Natural killer cell (primary cell): ENCODE measurements around the gene NOC3L. TPM values are rescaled to one million over a fixed set of nuclear protein-coding genes. Genes with fewer than 3 reads are reported as not detected.

Experiments used
- ATAC-seq, 3 donors: fragments of 150-1000 bp in 2 of 3; fragments of 200-7000 bp in 1 of 3; cut with Tn5 transposase; 1 replicate in 1 of 3; 2 replicates in 2 of 3; pipeline ENCODE4 v1.10.0; 2021; ENCODE audit warnings: mild to moderate bottlenecking in 2 of 3, moderate library complexity in 2 of 3
- DNase-seq, 2 donors: peaks; one replicate each; pipeline versions ENCODE4 v3.0.0 to v3.0.0-alpha.2; 2013 to 2021; ENCODE audit warnings: mixed read lengths in 1 of 2
- H3K27ac ChIP-seq: one replicate; pipeline ENCODE4 v1.5.1; 2013; ENCODE audit warnings: mild to moderate bottlenecking, low read length
- H3K27me3 ChIP-seq: one replicate; pipeline ENCODE4 v1.6.1; 2013; ENCODE audit warnings: low read length; ENCODE audit not compliant: control insufficient read depth, insufficient read depth
- H3K36me3 ChIP-seq: one replicate; pipeline ENCODE4 v1.6.1; 2013; ENCODE audit warnings: low read length; ENCODE audit not compliant: control insufficient read depth, insufficient read depth
- H3K4me1 ChIP-seq: one replicate; pipeline ENCODE4 v1.6.1; 2013; ENCODE audit warnings: low read length; ENCODE audit not compliant: control insufficient read depth, insufficient read depth
- H3K4me3 ChIP-seq: one replicate; pipeline ENCODE4 v1.5.1; 2013; ENCODE audit warnings: low read length
- H3K9me3 ChIP-seq: one replicate; pipeline ENCODE4 v1.6.1; 2013; ENCODE audit warnings: low read length; ENCODE audit not compliant: control insufficient read depth, insufficient read depth
- H3K27ac Mint-ChIP-seq, 2 donors: one replicate each; pipeline ENCODE4 v1.8.0; 2022; ENCODE audit warnings: mild to moderate bottlenecking in 2 of 2, mixed read lengths in 2 of 2, moderate library complexity in 1 of 2
- H3K27me3 Mint-ChIP-seq, 2 donors: one replicate each; pipeline ENCODE4 v1.8.0; 2022; ENCODE audit warnings: low read depth in 2 of 2, mixed read lengths in 2 of 2
- H3K36me3 Mint-ChIP-seq: one replicate; pipeline ENCODE4 v1.8.0; 2022; ENCODE audit warnings: mixed read lengths
- H3K4me1 Mint-ChIP-seq, 2 donors: one replicate each; pipeline ENCODE4 v1.8.0; 2022; ENCODE audit warnings: mixed read lengths in 2 of 2
- H3K4me3 Mint-ChIP-seq: one replicate; pipeline ENCODE4 v1.8.0; 2022; ENCODE audit warnings: mild to moderate bottlenecking, moderate library complexity, mixed read lengths
- H3K9me3 Mint-ChIP-seq, 2 donors: one replicate each; pipeline ENCODE4 v1.8.0; 2022; ENCODE audit warnings: mixed read lengths in 2 of 2
- CTCF ChIP-seq: fragments of 200-600 bp; IDR thresholded peaks from one replicate; pipeline ENCODE4 v1.8.0; 2022; ENCODE audit warnings: antibody characterized with exemption
- WGBS: methylation state at CpG from one replicate; pipeline ENCODE4 v1.1.7; 2013; ENCODE audit warnings: missing lambda C conversion rate; ENCODE audit not compliant: insufficient coverage; 5-methylcytosine and 5-hydroxymethylcytosine counted together
- intact Hi-C: fragments of 100-400 bp; cut with micrococcal nuclease; formaldehyde crosslinking; loops from one replicate; pipeline ENCODE4 v1.14.2; 2022
- total RNA-seq, 4 donors: library from RNA; stranded (reverse); fragments of 120-200 nt in 1 of 4; gene quantifications; one replicate each; pipeline versions ENCODE4 v1.2.3 to v1.2.4, GENCODE V29; 2013 to 2022

NOC3L gene
- total RNA-seq, 3 donors from 2014 or later (not counting 1 experiment from before 2014, with no cell fraction given): 10.8 to 18.6 (median 13.1) TPM

DNA sequence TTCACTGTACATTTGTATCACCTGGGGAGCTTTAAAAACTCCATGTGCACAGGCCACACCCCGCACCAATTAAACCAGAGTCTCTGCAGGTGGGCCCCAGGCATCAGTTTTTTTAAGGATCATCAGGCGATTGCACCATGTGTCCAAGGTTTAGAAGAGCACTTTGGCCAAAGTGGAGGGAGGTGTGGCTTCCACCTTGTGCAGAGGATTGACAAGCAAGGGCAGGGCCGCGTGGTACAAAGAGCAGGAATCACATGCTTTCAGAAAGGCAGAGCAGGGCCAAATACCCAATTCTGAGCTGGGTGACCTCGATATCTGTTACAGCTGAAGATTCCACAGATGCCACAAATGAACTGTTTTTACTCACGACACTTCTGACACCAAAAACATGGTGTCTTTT lies 52.4 kb downstream of the NOC3L start:
- peaks cover 24 to 31% of the 10 kb centered on the region in 2 donors for H3K27me3 Mint-ChIP-seq

GRCh38 chr10:94308866-94309265 lies 53.9 kb downstream of the NOC3L start:
- Mint-ChIP-seq H3K9me3 (no peaks in the 10 kb centered on the region), H3K27me3 (peaks cover 25 to 34% of the 10 kb centered on the region in 2 donors), H3K36me3 (no peaks in the 10 kb centered on the region), H3K4me1 (peaks cover 0 to 5% of the 10 kb centered on the region in 2 donors), H3K4me3 (no peak overlapping the region), H3K27ac (no peak overlapping the region)
- no peak for ATAC-seq
- H3K27me3 ChIP-seq: no peaks in the 10 kb centered on the region
- 94% methylated on average over 2 of the region's 3 CpGs for WGBS
- H3K36me3 ChIP-seq: no peaks in the 10 kb centered on the region
- H3K9me3 ChIP-seq: no peaks in the 10 kb centered on the region
- no peaks in the 10 kb centered on the region for H3K4me1 ChIP-seq
- H3K4me3 ChIP-seq: no peak overlapping the region
- intact Hi-C loops: no loop called here
- no peak overlapping the region for H3K27ac ChIP-seq
- no peak for TF ChIP-seq CTCF
- no peak for DNase-seq

More for the DNA sequence above, 52.4 kb downstream of the NOC3L start:
- no peak for ATAC-seq
- no peaks in the 10 kb centered on the region for H3K9me3 ChIP-seq
- no peaks in the 10 kb centered on the region for H3K4me1 ChIP-seq
- H3K4me3 ChIP-seq: no peak overlapping the region
- Mint-ChIP-seq H3K9me3 (no peaks in the 10 kb centered on the region), H3K4me3 (no peak overlapping the region), H3K4me1 (peaks cover 0 to 5% of the 10 kb centered on the region in 2 donors), H3K27ac (no peak overlapping the region), H3K36me3 (no peaks in the 10 kb centered on the region)
- no peak for DNase-seq
- intact Hi-C loops: no loop called here
- WGBS: 83% methylated on average over 6 of the region's 6 CpGs
- TF ChIP-seq CTCF: no peak
- H3K36me3 ChIP-seq: no peaks in the 10 kb centered on the region
- no peaks in the 10 kb centered on the region for H3K27me3 ChIP-seq
- H3K27ac ChIP-seq: no peak overlapping the region

DNA sequence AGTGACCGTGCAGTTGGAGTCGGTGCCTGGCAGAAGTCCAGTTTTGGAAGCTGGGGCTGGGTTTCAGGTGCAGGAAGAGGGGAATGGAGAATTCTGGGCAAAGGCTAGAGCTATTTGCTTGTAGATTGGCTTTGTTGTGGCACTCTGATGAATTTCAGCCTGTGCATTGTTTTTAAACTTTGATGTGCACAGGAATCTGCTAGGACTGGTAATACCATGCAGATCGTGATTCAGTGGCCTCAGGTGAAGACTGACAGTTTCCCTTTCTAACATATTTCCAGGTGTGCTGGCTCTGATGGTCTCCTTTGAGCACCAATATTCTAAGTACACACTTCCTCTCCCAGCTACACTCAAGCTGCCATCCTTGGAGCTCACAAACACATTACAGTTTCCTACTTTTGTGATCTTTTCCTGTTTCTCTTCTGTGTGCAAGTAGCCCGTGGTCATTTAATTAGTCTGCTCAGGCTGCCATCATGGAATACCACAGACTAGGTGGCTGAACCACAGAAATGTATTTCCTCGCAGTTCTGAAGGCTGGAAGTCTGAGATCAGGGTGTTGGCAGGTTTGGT lies 55.6 kb downstream of the NOC3L start:
- 4% methylated on average over 5 of the region's 5 CpGs for WGBS
- no peak overlapping the region for H3K4me3 ChIP-seq
- intact Hi-C loops: no loop called here
- peaks cover 0 to 5% of the 10 kb centered on the region in 2 donors for H3K4me1 Mint-ChIP-seq
- no peak overlapping the region for H3K27ac Mint-ChIP-seq
- H3K27me3 ChIP-seq: no peaks in the 10 kb centered on the region
- TF ChIP-seq CTCF: no peak
- peaks cover 19 to 42% of the 10 kb centered on the region in 2 donors for H3K27me3 Mint-ChIP-seq
- no peaks in the 10 kb centered on the region for H3K4me1 ChIP-seq
- no peak overlapping the region for H3K27ac ChIP-seq
- H3K9me3 Mint-ChIP-seq: no peaks in the 10 kb centered on the region
- no peak for DNase-seq
- no peaks in the 10 kb centered on the region for H3K9me3 ChIP-seq
- ATAC-seq: no peak
- H3K36me3 ChIP-seq: no peaks in the 10 kb centered on the region
- H3K4me3 Mint-ChIP-seq: no peak overlapping the region
- no peaks in the 10 kb centered on the region for H3K36me3 Mint-ChIP-seq

GRCh38 chr10:94303929-94304328 lies 58.8 kb downstream of the NOC3L start:
- Histone ChIP-seq H3K9me3 (no peaks in the 10 kb centered on the region), H3K4me1 (peaks cover 6% of the 10 kb centered on the region), H3K36me3 (no peaks in the 10 kb centered on the region), H3K4me3 (no peak overlapping the region), H3K27me3 (peaks cover 4% of the 10 kb centered on the region), H3K27ac (no peak overlapping the region)
- ATAC-seq: no peak
- no CpG with 5 or more reads among the region's 1 CpG for WGBS
- Mint-ChIP-seq H3K36me3 (no peaks in the 10 kb centered on the region), H3K27ac (no peak overlapping the region), H3K4me1 (peaks cover 7% of the 10 kb centered on the region in 2 donors), H3K27me3 (peaks cover 12 to 48% of the 10 kb centered on the region in 2 donors), H3K9me3 (no peaks in the 10 kb centered on the region), H3K4me3 (no peak overlapping the region)
- no peak for TF ChIP-seq CTCF
- DNase-seq: no peak
- intact Hi-C loops: no loop called here
